HT-29 (cell line): ENCODE results near the gene FBLIM1. TPM values are rescaled to one million over a fixed set of nuclear protein-coding genes. Genes with fewer than 3 reads are reported as not detected.
"Not testable (repeated sequence)": the region's sequence is repeated elsewhere in the genome, so short reads cannot be mapped to it uniquely, and the experiment has no call there.

Source experiments
- DNase-seq: peaks from one replicate; pipeline ENCODE4 v3.0.0-alpha.2; 2015; ENCODE audit warnings: low spot score
- total RNA-seq: library from RNA; depleted of rRNA; stranded (reverse); fragments of >200 nt; shearing (Covaris generic); gene quantifications from 2 replicates; pipeline ENCODE4 v1.2.3, GENCODE V29; 2014; rRNA removed

The FBLIM1 gene
- total RNA-seq, 1 experiment from 2014 or later, result 18.0 TPM

- no peak for DNase-seq
Observed at GRCh38 chr1:15808955-15809354, 50.4 kb downstream of the FBLIM1 start.

- no peak for DNase-seq
Observed at GRCh38 chr1:15810073-15810472, 51.5 kb downstream of the FBLIM1 start.

- DNase-seq, result no peak
Observed at GRCh38 chr1:15816674-15817073, 58.1 kb downstream of the FBLIM1 start.

DNA sequence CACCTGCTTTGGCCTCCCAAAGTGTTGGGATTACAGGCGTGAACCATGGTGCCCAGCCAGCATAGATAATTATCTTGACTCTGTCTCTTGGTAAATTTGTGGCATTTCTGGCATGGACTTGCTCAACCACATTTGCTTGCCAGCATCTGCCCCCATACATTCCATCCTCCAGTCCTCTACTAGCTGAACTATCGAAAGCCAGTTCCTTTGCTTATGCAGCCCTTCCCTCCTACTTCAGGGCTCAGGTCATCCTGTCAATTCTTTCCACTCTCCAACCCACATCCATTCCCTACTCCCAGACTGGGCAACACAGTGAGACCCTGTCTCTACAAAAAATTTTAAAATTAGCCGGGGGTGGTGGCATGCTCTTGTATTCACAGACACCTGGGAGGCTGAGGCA is 61.9 kb downstream of the FBLIM1 start:
- DNase-seq, result no peak

DNA sequence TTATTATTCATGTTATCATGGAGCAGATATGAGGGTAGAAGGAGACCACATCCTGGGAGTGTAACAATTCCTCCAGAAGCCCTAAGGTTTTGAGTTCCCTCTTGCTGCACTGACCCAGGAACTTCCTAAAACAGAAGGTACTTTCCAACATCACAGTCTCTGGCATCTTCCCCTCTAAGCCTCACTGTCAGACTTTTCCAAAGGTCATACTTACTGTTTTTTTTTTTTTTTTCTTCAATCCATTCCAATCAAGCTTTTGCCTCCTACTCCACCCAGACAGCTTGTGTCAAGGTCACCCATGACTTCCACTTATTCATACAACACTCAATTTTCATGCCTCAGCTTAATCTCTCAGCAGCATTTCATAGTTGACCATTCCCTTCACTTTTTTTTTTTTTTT is 67.2 kb downstream of the FBLIM1 start:
- DNase-seq, result no peak

DNA sequence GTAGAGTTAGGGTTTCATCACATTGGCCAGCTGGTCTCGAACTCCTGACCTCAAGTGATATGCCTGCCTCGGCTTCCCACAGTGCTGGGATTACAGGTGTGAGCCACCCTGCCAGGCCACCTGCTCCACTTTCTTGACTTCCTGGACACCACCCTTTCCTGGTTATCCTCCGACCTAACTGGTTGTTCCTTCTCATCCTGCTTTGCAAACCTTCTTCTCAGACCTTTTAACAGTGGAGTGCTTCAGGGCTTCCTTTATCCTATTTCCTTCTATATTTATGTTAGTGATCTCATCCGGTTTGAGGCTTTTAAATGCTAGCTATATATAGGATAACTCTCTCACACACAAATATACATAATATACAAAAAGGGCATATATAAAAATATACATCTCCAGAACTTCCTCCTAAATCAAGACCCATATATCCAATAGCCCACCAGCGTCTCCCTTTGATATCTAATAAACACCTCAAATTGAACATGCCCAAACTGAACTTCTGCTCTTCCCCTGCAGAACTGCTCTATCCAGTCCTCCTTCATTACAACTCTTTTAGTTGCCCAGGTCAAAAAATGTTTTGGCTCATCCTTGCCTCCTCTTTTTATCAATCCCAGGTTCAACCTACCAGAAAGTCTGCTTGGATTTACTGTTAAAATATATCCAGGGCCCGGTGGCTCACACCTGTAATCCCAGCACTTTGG is 68.4 kb downstream of the FBLIM1 start:
- DNase-seq, result no peak

GRCh38 chr1:15827567-15827966 is 69.0 kb downstream of the FBLIM1 start:
- not testable (repeated sequence) for DNase-seq

DNA sequence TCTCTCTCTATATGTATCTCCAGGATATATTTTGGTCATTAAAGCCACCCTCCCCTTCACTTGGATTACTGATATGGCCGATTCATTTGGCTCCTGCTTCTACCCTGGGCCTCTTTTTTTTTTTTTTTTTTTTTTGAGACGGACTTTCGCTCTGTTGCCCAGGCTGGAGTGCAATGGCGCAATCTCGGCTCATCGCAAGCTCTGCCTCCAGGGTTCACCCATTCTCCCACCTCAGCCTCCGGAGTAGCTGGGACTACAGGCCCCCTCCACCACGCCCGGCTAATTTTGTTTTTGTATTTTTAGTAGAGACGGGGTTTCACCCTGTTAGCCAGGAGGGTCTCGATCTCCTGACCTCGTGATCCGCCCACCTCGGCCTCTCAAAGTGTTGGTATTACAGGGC is 70.3 kb downstream of the FBLIM1 start:
- not testable (repeated sequence) for DNase-seq

DNA sequence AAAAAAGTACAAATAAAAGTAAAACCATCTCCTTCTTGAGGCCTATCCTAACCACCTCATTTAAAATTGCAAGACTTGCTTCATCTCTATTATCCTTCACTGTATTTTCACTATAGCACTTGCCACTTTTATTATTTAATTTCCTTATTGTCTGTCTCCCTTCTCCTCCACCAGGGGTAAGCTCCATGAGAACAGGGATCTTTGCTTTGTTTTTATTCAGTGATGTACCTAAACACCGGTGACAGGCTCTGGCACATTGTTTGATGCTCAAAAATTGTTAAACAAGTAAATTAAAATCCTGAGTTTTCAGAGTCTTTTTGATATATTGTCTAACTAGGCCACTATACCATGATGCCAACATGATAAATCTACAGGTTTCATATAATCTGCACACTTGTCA is 71.7 kb downstream of the FBLIM1 start:
- DNase-seq, result no peak

DNA sequence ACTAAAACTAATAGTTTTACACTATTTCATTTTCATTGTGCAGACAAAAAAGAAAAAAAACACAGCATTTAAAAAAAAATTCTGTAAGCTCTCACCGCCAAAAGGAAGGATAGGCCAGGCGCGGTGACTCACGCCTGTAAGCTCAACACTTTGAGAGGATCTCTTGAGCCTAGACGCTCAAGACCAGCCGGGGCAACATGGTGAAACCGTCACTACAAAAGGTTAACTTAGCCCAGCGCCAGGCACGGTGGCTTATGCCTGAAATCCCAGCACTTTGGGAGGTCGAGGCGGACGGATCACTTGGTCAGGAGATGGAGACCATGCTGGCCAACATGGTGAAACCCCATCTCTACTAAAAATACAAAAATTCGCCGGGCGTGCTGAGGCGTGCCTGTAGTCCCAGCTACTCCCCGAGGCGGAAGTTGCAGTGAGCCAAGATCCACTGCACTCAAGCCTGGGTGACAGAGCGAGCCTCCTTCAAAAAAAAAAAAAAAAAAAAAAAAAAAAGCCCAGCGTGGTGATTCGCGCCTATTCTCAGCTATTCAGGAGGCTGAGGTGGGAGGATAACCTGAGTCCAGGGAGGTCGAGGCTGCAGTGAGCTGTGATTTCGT is 74.6 kb downstream of the FBLIM1 start:
- peak; percentile 83 for DNase-seq

DNA sequence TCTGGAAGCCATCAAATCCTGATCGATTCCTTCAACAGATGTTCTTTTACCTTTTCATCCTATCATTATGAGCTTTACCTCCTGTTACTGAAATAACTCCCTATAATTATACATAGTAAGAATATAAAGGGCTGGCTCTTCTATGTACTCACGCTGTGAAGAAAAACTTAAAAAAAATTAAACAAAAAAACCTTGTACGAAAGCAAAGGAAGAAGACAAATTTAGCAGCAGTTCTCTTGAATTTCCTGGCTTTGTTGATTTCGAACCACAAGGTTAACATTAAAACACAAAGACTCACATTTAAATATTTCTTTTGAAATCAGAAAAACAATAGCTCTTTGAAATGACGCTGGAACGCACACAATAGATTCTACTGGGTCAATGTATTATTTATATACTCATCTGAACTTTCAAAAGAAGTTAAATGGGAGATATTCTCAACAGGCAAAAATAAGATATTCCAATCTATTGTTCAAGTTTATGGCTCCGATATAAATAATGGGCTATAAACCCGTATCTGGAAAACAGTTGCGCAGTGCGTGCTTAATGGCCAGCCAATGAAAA is 75.3 kb downstream of the FBLIM1 start:
- no peak for DNase-seq

DNA sequence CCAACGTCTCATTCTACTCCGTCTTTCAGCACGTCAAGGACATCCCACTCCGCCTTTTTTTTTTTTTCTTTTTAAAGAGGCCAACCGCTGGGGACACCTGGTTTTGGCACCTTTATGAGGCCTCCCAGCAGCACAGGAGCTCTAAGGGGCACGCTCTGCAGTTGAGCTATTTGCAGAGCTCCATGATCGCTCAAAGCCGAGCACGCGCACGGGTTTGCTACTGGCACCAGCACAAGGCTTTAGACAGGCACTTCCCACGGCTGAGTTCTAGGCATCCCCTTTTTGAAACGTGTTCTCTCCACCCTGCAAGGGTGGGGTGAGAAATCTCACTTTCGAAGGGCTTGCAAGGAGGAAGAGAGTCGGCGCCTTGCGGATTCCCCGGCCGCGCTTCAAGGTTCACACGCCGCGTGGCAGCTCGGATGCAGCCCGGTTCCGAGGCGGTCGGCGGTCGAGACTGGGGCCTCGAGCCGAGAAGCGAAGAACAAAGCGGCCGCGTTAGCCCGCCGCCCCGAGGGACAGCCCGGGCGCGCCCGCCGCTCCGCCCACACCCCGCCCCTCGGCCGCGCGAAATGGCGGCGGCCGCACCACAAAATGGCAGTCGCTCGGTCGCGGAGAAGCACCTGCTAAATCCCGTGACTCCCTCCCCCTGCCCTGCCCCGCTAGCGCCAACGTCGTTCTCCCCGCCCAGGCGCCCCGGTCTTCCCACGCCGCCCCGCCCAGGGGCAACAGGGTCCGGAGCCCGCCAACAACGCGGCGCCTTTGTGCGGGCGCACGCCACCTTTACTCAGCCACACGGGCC is 76.0 kb downstream of the FBLIM1 start:
- DNase-seq, result peak; percentile 89

DNA sequence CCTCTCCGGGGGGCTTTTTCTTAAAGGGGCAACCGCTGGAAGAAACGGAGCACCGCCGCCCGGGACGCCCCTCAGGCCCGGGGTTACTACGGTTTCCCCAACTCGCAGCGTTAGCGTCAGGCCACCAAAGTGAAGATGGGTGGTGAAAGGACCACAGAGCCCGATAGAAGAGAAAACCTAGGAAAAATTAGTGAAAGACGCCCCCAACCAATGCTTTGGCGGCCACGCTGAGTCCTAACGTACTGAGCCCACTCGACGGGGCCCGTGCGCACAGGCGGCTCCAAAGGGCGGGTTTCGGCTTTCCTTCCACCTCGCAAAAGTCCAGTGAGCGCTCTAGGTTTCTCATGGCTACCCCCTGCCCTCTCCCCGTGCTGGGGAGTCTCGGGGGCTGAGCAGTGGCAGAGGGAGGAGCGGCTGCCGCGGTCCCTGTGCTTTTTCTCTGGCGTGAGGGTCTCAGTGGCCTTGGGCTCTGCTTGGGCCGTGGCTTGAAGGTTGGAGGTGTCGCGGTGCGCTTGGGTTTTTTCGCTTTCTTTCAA is 76.7 kb downstream of the FBLIM1 start:
- DNase-seq, result no peak

GRCh38 chr1:15835741-15836510 is 77.3 kb downstream of the FBLIM1 start:
- DNase-seq, result peak; percentile 100

Other genes with a start within 250 kb of the FBLIM1 start
- gene CASP9, start 234.6 kb upstream of the FBLIM1 start, total RNA-seq, result 15.7 and 18.0 TPM in 2 replicates
- 4.8 and 9.3 TPM in 2 replicates for gene DNAJC16, start 231.9 kb upstream of the FBLIM1 start, total RNA-seq
- 52.1 and 62.5 TPM in 2 replicates for gene AGMAT, start 173.7 kb upstream of the FBLIM1 start, total RNA-seq
- 18.7 and 31.1 TPM in 2 replicates for gene DDI2, start 141.3 kb upstream of the FBLIM1 start, total RNA-seq
- gene PLEKHM2, start 74.5 kb upstream of the FBLIM1 start, total RNA-seq, result 26.6 and 29.4 TPM in 2 replicates
- gene SLC25A34, start 22.5 kb upstream of the FBLIM1 start, total RNA-seq, result 0.23 TPM in 1 of 2 replicates, not detected in the other
- gene TMEM82, start 16.3 kb upstream of the FBLIM1 start, total RNA-seq, result not detected in 2 replicates
- 5.5 and 8.0 TPM in 2 replicates for gene UQCRHL, start 48.9 kb downstream of the FBLIM1 start, total RNA-seq
- 17.1 and 20.1 TPM in 2 replicates for gene SPEN, start 88.9 kb downstream of the FBLIM1 start, total RNA-seq
- gene ZBTB17, start 217.3 kb downstream of the FBLIM1 start, total RNA-seq, result 44.1 and 45.5 TPM in 2 replicates
- gene SRARP, start 245.4 kb downstream of the FBLIM1 start, total RNA-seq, result not detected in 2 replicates